OCI-LY1 (cell line): ENCODE data around the gene NKAIN2.

ENCODE experiments used
- H2AFZ ChIP-seq: fragments of 200-600 bp; sonication (generic), shearing (Covaris generic); 2 replicates; pipeline ENCODE4 v1.6.0; 2014; ENCODE audit warnings: antibody characterized with exemption, mild to moderate bottlenecking, low read length
- H3F3A ChIP-seq: fragments of 200-600 bp; sonication (generic), shearing (Covaris generic); 2 replicates; pipeline ENCODE4 v1.6.0; 2014; ENCODE audit warnings: mild to moderate bottlenecking, antibody characterized with exemption, low read length, moderate library complexity; ENCODE audit not compliant: insufficient read depth
- H3K27ac ChIP-seq: fragments of 200-600 bp; sonication (generic); 2 replicates; pipeline ENCODE4 v1.5.1; 2014; ENCODE audit warnings: low read length, mixed run types, mild to moderate bottlenecking, low read depth; ENCODE audit not compliant: poor library complexity, severe bottlenecking
- H3K27me3 ChIP-seq: fragments of 200-600 bp; sonication (generic); 2 replicates; pipeline ENCODE4 v1.6.0; 2014; ENCODE audit warnings: antibody characterized with exemption, mild to moderate bottlenecking, low read length, moderate library complexity; ENCODE audit not compliant: insufficient read depth
- H3K36me3 ChIP-seq: fragments of 200-600 bp; sonication (generic); 2 replicates; pipeline ENCODE4 v1.6.1; 2014; ENCODE audit warnings: mild to moderate bottlenecking, antibody characterized with exemption, low read length, moderate library complexity, mixed read lengths; ENCODE audit not compliant: insufficient read depth
- H3K4me1 ChIP-seq: fragments of 200-600 bp; sonication (generic); 2 replicates; pipeline ENCODE4 v1.5.1; 2014; ENCODE audit warnings: mild to moderate bottlenecking, low read length, moderate library complexity; ENCODE audit not compliant: insufficient read depth, severe bottlenecking
- H3K4me2 ChIP-seq: fragments of 200-600 bp; sonication (generic), shearing (Covaris generic); 2 replicates; pipeline ENCODE4 v1.6.1; 2014; ENCODE audit warnings: low read length
- H3K4me3 ChIP-seq: fragments of 200-600 bp; sonication (generic); 2 replicates; pipeline ENCODE4 v1.5.1; 2014; ENCODE audit warnings: low read length, low read depth, mild to moderate bottlenecking, mixed read lengths; ENCODE audit not compliant: poor library complexity, severe bottlenecking
- H3K79me2 ChIP-seq: fragments of 200-600 bp; shearing (Covaris generic); 2 replicates; pipeline ENCODE4 v1.6.1; 2016; ENCODE audit warnings: mixed run types, low read length, mixed read lengths; ENCODE audit not compliant: insufficient read depth
- H3K9ac ChIP-seq: fragments of 200-600 bp; sonication (generic), shearing (Covaris generic); 2 replicates; pipeline ENCODE4 v1.6.1; 2014; ENCODE audit warnings: mild to moderate bottlenecking, low read length, mixed read lengths
- H3K9me2 ChIP-seq: fragments of 200-600 bp; sonication (generic), shearing (Covaris generic); 2 replicates; pipeline ENCODE4 v1.6.1; 2014; ENCODE audit warnings: low read depth, mild to moderate bottlenecking, low read length, mixed read lengths
- H3K9me3 ChIP-seq: fragments of 200-600 bp; shearing (Covaris generic); 2 replicates; pipeline ENCODE4 v1.6.1; 2014; ENCODE audit warnings: low read length, mixed read lengths
- H4K20me1 ChIP-seq: fragments of 200-600 bp; sonication (generic), shearing (Covaris generic); 2 replicates; pipeline ENCODE4 v1.6.0; 2016; ENCODE audit warnings: mild to moderate bottlenecking, low read length; ENCODE audit not compliant: insufficient read depth
- CTCF ChIP-seq: fragments of 200-600 bp; sonication (generic), shearing (Covaris generic); IDR thresholded peaks from 2 replicates; pipeline ENCODE4 v1.5.1; 2017; ENCODE audit warnings: mild to moderate bottlenecking, antibody characterized with exemption, low read length, moderate library complexity, mixed read lengths
- EZH2 ChIP-seq: fragments of 200-600 bp; sonication (generic), shearing (Covaris generic); IDR thresholded peaks from 2 replicates; pipeline ENCODE4 v1.8.0; 2017; ENCODE audit warnings: borderline replicate concordance, mixed run types, mild to moderate bottlenecking, antibody characterized with exemption, low read length, moderate library complexity, mixed read lengths

NKAIN2 gene

GRCh38 chr6:124467366-124467765, 663.7 kb downstream of the NKAIN2 start:
- Histone ChIP-seq H3K36me3 (no peaks in the 10 kb centered on the region), H2AFZ (no peak overlapping the region), H4K20me1 (no peaks in the 10 kb centered on the region), H3F3A (no peaks in the 10 kb centered on the region), H3K27ac (no peak overlapping the region), H3K27me3 (no peaks in the 10 kb centered on the region), H3K4me3 (no peak overlapping the region), H3K9ac (no peak overlapping the region), H3K9me3 (no peaks in the 10 kb centered on the region), H3K4me2 (no peak overlapping the region), H3K79me2 (no peaks in the 10 kb centered on the region), H3K9me2 (no peaks in the 10 kb centered on the region), H3K4me1 (no peaks in the 10 kb centered on the region)
- no peak for TF ChIP-seq EZH2
- no peak for TF ChIP-seq CTCF

- H3F3A ChIP-seq = no peaks in the 10 kb centered on the region
- H3K36me3 ChIP-seq = no peaks in the 10 kb centered on the region
- no peaks in the 10 kb centered on the region for H3K79me2 ChIP-seq
- no peak for TF ChIP-seq CTCF
- TF ChIP-seq EZH2 = no peak
- no peak overlapping the region for H3K27ac ChIP-seq
- no peaks in the 10 kb centered on the region for H3K27me3 ChIP-seq
- no peak overlapping the region for H3K4me2 ChIP-seq
- no peak overlapping the region for H3K4me3 ChIP-seq
- no peaks in the 10 kb centered on the region for H3K4me1 ChIP-seq
- H3K9me3 ChIP-seq = no peaks in the 10 kb centered on the region
- H3K9me2 ChIP-seq = no peaks in the 10 kb centered on the region
- no peak overlapping the region for H2AFZ ChIP-seq
- H3K9ac ChIP-seq = no peak overlapping the region
- no peaks in the 10 kb centered on the region for H4K20me1 ChIP-seq
Measured at GRCh38 chr6:124470803-124471202, 667.1 kb downstream of the NKAIN2 start.

- Histone ChIP-seq H3K9me3 (no peaks in the 10 kb centered on the region), H4K20me1 (no peaks in the 10 kb centered on the region), H2AFZ (no peak overlapping the region), H3K4me1 (no peaks in the 10 kb centered on the region), H3K4me3 (no peak overlapping the region), H3K27ac (no peak overlapping the region), H3K9me2 (no peaks in the 10 kb centered on the region), H3K27me3 (no peaks in the 10 kb centered on the region), H3K9ac (no peak overlapping the region), H3F3A (no peaks in the 10 kb centered on the region), H3K36me3 (no peaks in the 10 kb centered on the region), H3K4me2 (no peak overlapping the region), H3K79me2 (no peaks in the 10 kb centered on the region)
- TF ChIP-seq CTCF = no peak
Measured at GRCh38 chr6:124475176-124475575, 671.5 kb downstream of the NKAIN2 start.
